ENCODE measurements around the gene PSD4.

Gene PSD4

GRCh38 chr2:113184531-113185230, 10.9 kb downstream of the PSD4 start:
- Mint-ChIP-seq H3K9me3 (no peaks in the 10 kb centered on the region), H3K27ac (no peak overlapping the region), H3K4me3 (no peak overlapping the region)

GRCh38 chr2:113185664-113186432, 12.1 kb downstream of the PSD4 start:
- no peaks in the 10 kb centered on the region for H3K27me3 Mint-ChIP-seq (ENCODE audit: low read depth)
- no peaks in the 10 kb centered on the region for H3K36me3 Mint-ChIP-seq (ENCODE audit: low read depth)
- H3K4me3 Mint-ChIP-seq = no peak overlapping the region
- no peaks in the 10 kb centered on the region for H3K4me1 Mint-ChIP-seq
- TF ChIP-seq CTCF (IDR thresholded peaks at IDR 0.05; ENCODE audit: unreplicated experiment in 3 of 3) = no peak
- H3K9me3 Mint-ChIP-seq = no peaks in the 10 kb centered on the region
- H3K27ac Mint-ChIP-seq = no peak overlapping the region

More at GRCh38 chr2:113184531-113185230, 10.9 kb downstream of the PSD4 start:
- H3K27me3 Mint-ChIP-seq (ENCODE audit: low read depth) = no peaks in the 10 kb centered on the region
- TF ChIP-seq CTCF (IDR thresholded peaks at IDR 0.05; ENCODE audit: unreplicated experiment in 3 of 3) = no peak
- no peaks in the 10 kb centered on the region for H3K36me3 Mint-ChIP-seq (ENCODE audit: low read depth)
- no peaks in the 10 kb centered on the region for H3K4me1 Mint-ChIP-seq

GRCh38 chr2:113186433-113186796, 12.6 kb downstream of the PSD4 start:
- no peaks in the 10 kb centered on the region for H3K4me1 Mint-ChIP-seq
- H3K9me3 Mint-ChIP-seq = no peaks in the 10 kb centered on the region
- no peak for TF ChIP-seq CTCF (IDR thresholded peaks at IDR 0.05; ENCODE audit: unreplicated experiment in 3 of 3)
- no peaks in the 10 kb centered on the region for H3K27me3 Mint-ChIP-seq (ENCODE audit: low read depth)
- no peaks in the 10 kb centered on the region for H3K36me3 Mint-ChIP-seq (ENCODE audit: low read depth)
- H3K27ac Mint-ChIP-seq = no peak overlapping the region
- no peak overlapping the region for H3K4me3 Mint-ChIP-seq

- no peaks in the 10 kb centered on the region for H3K27me3 Mint-ChIP-seq (ENCODE audit: low read depth)
- no peak overlapping the region for H3K27ac Mint-ChIP-seq
- H3K4me3 Mint-ChIP-seq = no peak overlapping the region
- H3K36me3 Mint-ChIP-seq (ENCODE audit: low read depth) = no peaks in the 10 kb centered on the region
- TF ChIP-seq CTCF (IDR thresholded peaks at IDR 0.05; ENCODE audit: unreplicated experiment in 3 of 3) = no peak
- H3K4me1 Mint-ChIP-seq = no peaks in the 10 kb centered on the region
- H3K9me3 Mint-ChIP-seq = no peaks in the 10 kb centered on the region
These were observed 14.0 kb downstream of the PSD4 start for GRCh38 chr2:113187771-113188170.

- H3K27ac Mint-ChIP-seq = no peak overlapping the region
- no peak overlapping the region for H3K4me3 Mint-ChIP-seq
- no peaks in the 10 kb centered on the region for H3K4me1 Mint-ChIP-seq
- no peak for TF ChIP-seq CTCF (IDR thresholded peaks at IDR 0.05; ENCODE audit: unreplicated experiment in 3 of 3)
- no peaks in the 10 kb centered on the region for H3K9me3 Mint-ChIP-seq
- peaks cover 4% of the 10 kb centered on the region for H3K27me3 Mint-ChIP-seq (ENCODE audit: low read depth)
- H3K36me3 Mint-ChIP-seq (ENCODE audit: low read depth) = no peaks in the 10 kb centered on the region
These were observed 17.1 kb downstream of the PSD4 start for GRCh38 chr2:113190871-113191270.

Data from nephron (organoid).